Neural progenitor cell (in vitro differentiated cells): ENCODE results near the gene TAF15. TPM values are rescaled to one million over a fixed set of nuclear protein-coding genes. Genes with fewer than 3 reads are reported as not detected.

Experiments
- DNase-seq: peaks from one replicate; pipeline ENCODE4 v3.0.0-alpha.2; 2016; ENCODE audit warnings: low spot score
- H2AFZ ChIP-seq: fragments of 200-600 bp; sonication (generic); replicated peaks from 2 replicates; pipeline ENCODE4 v1.6.1; 2016; ENCODE audit warnings: antibody characterized with exemption
- H3F3A ChIP-seq: fragments of 200-600 bp; sonication (generic); 2 replicates; pipeline ENCODE4 v1.6.1; 2016; ENCODE audit warnings: antibody characterized with exemption, low read depth
- H3K27ac ChIP-seq: fragments of 200-600 bp; sonication (generic); 2 replicates; pipeline ENCODE4 v1.5.1; 2016; ENCODE audit warnings: mild to moderate bottlenecking
- H3K27me3 ChIP-seq: fragments of 200-600 bp; sonication (generic); 2 replicates; pipeline ENCODE4 v1.6.1; 2016; ENCODE audit warnings: mild to moderate bottlenecking, moderate library complexity
- H3K36me3 ChIP-seq: fragments of 200-600 bp; sonication (generic); 2 replicates; pipeline ENCODE4 v1.5.1; 2016
- H3K4me1 ChIP-seq: fragments of 200-600 bp; sonication (generic); 2 replicates; pipeline ENCODE4 v1.6.1; 2016; ENCODE audit warnings: mixed run types
- H3K4me2 ChIP-seq: fragments of 200-600 bp; sonication (generic); 2 replicates; pipeline ENCODE4 v1.6.1; 2016
- H3K4me3 ChIP-seq: fragments of 200-600 bp; sonication (generic); 2 replicates; pipeline ENCODE4 v1.5.1; 2016
- H3K79me2 ChIP-seq: fragments of 200-600 bp; sonication (generic); 2 replicates; pipeline ENCODE4 v1.6.1; 2016; ENCODE audit warnings: low read depth
- H3K9ac ChIP-seq: fragments of 200-600 bp; sonication (generic); 2 replicates; pipeline ENCODE4 v1.6.1; 2016
- H3K9me3 ChIP-seq: fragments of 200-600 bp; sonication (generic); 2 replicates; pipeline ENCODE4 v1.5.1; 2016; ENCODE audit warnings: low read depth
- H4K20me1 ChIP-seq: fragments of 200-600 bp; sonication (generic); 2 replicates; pipeline ENCODE4 v1.6.1; 2016; ENCODE audit warnings: low read depth
- H3K27ac Mint-ChIP-seq: 3 replicates; pipeline ENCODE4 v1.8.0; 2021; ENCODE audit warnings: mixed read lengths
- H3K27me3 Mint-ChIP-seq: 2 replicates; pipeline ENCODE4 v1.8.0; 2022; ENCODE audit warnings: low read depth, mild to moderate bottlenecking, inconsistent platforms, moderate library complexity, mixed read lengths; ENCODE audit not compliant: insufficient read depth
- H3K36me3 Mint-ChIP-seq: 3 replicates; pipeline ENCODE4 v1.8.0; 2021; ENCODE audit warnings: mixed read lengths
- H3K4me1 Mint-ChIP-seq: 3 replicates; pipeline ENCODE4 v1.8.0; 2021; ENCODE audit warnings: mixed read lengths
- H3K4me3 Mint-ChIP-seq: 3 replicates; pipeline ENCODE4 v1.8.0; 2021; ENCODE audit warnings: mild to moderate bottlenecking, moderate library complexity, mixed read lengths
- H3K9me3 Mint-ChIP-seq: 3 replicates; pipeline ENCODE4 v1.8.0; 2020; ENCODE audit warnings: mixed read lengths
- EZH2 ChIP-seq: fragments of 200-600 bp; sonication (generic); IDR thresholded peaks from 2 replicates; pipeline ENCODE4 v1.6.1; 2017; ENCODE audit warnings: antibody characterized with exemption, mild to moderate bottlenecking, moderate library complexity
- EZH2phosphoT487 ChIP-seq: fragments of 200-600 bp; sonication (generic); IDR thresholded peaks from 2 replicates; pipeline ENCODE4 v1.6.1; 2017; ENCODE audit warnings: antibody characterized with exemption
- total RNA-seq: library from RNA; depleted of rRNA; stranded (reverse); fragments of >200 nt; gene quantifications from 2 replicates; pipeline ENCODE4 v1.2.3, GENCODE V29; 2015; ENCODE audit warnings: low replicate concordance
- TF ChIP-seq, protein P1 (sequence below): fragments of 200-600 bp; sonication (generic); IDR thresholded peaks from 2 replicates; pipeline ENCODE4 v1.5.1; 2017; ENCODE audit warnings: antibody characterized with exemption, mild to moderate bottlenecking

TAF15 gene
- total RNA-seq, 1 donor from 2014 or later: 90.1 TPM

GRCh38 chr17:35843698-35844097 lies 34.4 kb downstream of the TAF15 start:
- no peak overlapping the region for H3K27ac Mint-ChIP-seq
- no peaks in the 10 kb centered on the region for H3K4me1 ChIP-seq

GRCh38 chr17:35844547-35844946 lies 35.3 kb downstream of the TAF15 start:
- H3K4me3 Mint-ChIP-seq: no peak overlapping the region
- Histone ChIP-seq H3K36me3 (peaks cover 32% of the 10 kb centered on the region), H3K9me3 (no peaks in the 10 kb centered on the region), H3K4me2 (no peak overlapping the region), H3K9ac (no peak overlapping the region), H3K27me3 (no peaks in the 10 kb centered on the region), H2AFZ (no peak overlapping the region), H3K4me3 (no peak overlapping the region), H3F3A (peaks cover 50% of the 10 kb centered on the region), H4K20me1 (peaks cover 58% of the 10 kb centered on the region), H3K4me1 (no peaks in the 10 kb centered on the region), H3K79me2 (peaks cover 25% of the 10 kb centered on the region), H3K27ac (no peak overlapping the region)
- H3K9me3 Mint-ChIP-seq: no peaks in the 10 kb centered on the region
- DNase-seq: no peak
- H3K36me3 Mint-ChIP-seq: peaks cover 36% of the 10 kb centered on the region
- H3K27me3 Mint-ChIP-seq: no peaks in the 10 kb centered on the region
- no peak overlapping the region for H3K27ac Mint-ChIP-seq
- no peak for TF ChIP-seq EZH2
- TF ChIP-seq, protein P1, sequence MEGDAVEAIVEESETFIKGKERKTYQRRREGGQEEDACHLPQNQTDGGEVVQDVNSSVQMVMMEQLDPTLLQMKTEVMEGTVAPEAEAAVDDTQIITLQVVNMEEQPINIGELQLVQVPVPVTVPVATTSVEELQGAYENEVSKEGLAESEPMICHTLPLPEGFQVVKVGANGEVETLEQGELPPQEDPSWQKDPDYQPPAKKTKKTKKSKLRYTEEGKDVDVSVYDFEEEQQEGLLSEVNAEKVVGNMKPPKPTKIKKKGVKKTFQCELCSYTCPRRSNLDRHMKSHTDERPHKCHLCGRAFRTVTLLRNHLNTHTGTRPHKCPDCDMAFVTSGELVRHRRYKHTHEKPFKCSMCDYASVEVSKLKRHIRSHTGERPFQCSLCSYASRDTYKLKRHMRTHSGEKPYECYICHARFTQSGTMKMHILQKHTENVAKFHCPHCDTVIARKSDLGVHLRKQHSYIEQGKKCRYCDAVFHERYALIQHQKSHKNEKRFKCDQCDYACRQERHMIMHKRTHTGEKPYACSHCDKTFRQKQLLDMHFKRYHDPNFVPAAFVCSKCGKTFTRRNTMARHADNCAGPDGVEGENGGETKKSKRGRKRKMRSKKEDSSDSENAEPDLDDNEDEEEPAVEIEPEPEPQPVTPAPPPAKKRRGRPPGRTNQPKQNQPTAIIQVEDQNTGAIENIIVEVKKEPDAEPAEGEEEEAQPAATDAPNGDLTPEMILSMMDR: no peak
- TF ChIP-seq EZH2phosphoT487: no peak
- no peaks in the 10 kb centered on the region for H3K4me1 Mint-ChIP-seq

More at GRCh38 chr17:35843698-35844097, 34.4 kb downstream of the TAF15 start:
- Mint-ChIP-seq H3K27me3 (no peaks in the 10 kb centered on the region), H3K9me3 (no peaks in the 10 kb centered on the region), H3K4me1 (no peaks in the 10 kb centered on the region), H3K4me3 (no peak overlapping the region), H3K36me3 (peaks cover 35% of the 10 kb centered on the region)
- Histone ChIP-seq H2AFZ (no peak overlapping the region), H3K27me3 (no peaks in the 10 kb centered on the region), H3K79me2 (peaks cover 25% of the 10 kb centered on the region), H3K27ac (no peak overlapping the region), H4K20me1 (peaks cover 50% of the 10 kb centered on the region), H3F3A (peaks cover 45% of the 10 kb centered on the region), H3K9me3 (no peaks in the 10 kb centered on the region), H3K36me3 (peaks cover 34% of the 10 kb centered on the region), H3K4me3 (no peak overlapping the region), H3K4me2 (no peak overlapping the region), H3K9ac (no peak overlapping the region)
- DNase-seq: no peak
- no peak for TF ChIP-seq EZH2phosphoT487
- TF ChIP-seq, protein P1: no peak
- no peak for TF ChIP-seq EZH2

DNA sequence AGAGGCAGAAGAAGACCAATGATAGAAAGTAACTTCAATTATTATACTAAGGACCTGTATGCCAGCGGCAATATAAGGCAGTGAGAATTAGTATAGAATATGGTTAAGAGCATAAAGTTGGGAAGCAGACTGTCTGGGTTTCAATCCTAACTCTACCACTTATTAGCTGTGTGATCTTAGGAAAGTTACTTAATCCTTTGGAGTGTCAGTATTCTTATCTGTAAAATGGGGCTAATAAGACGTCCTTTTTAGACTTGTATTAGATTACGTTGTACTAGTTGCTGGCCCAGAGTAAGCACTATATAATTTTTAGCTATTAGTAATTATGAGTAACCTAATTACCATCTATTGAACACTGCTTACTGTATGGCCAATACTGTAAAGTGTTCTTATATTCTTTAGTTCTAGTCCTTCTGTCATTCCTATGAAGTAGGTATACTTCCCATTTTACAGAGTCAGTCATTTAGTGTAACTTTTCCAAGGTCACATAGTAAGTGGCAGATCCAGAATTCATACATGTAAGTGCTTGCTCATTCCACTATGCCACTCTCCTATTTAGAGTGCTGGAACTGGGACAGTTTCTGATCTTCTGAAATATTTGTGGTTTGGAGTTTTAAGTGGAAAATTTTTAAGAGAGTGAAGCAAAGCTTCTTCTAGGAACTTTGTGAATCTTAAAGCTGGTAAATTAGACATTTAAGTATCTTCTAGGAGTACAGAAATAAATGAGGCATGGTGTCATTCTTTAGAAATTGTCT lies 36.9 kb downstream of the TAF15 start:
- H3K9ac ChIP-seq: no peak overlapping the region
- Mint-ChIP-seq H3K27me3 (no peaks in the 10 kb centered on the region), H3K4me1 (no peaks in the 10 kb centered on the region), H3K36me3 (peaks cover 39% of the 10 kb centered on the region), H3K9me3 (no peaks in the 10 kb centered on the region), H3K27ac (no peak overlapping the region), H3K4me3 (no peak overlapping the region)
- peaks cover 54% of the 10 kb centered on the region for H4K20me1 ChIP-seq
- no peak overlapping the region for H3K4me2 ChIP-seq
- H3K9me3 ChIP-seq: no peaks in the 10 kb centered on the region
- H3K36me3 ChIP-seq: peaks cover 28% of the 10 kb centered on the region
- peaks cover 50% of the 10 kb centered on the region for H3F3A ChIP-seq
- H3K4me1 ChIP-seq: no peaks in the 10 kb centered on the region
- H2AFZ ChIP-seq: no peak overlapping the region
- peaks cover 23% of the 10 kb centered on the region for H3K79me2 ChIP-seq
- no peak overlapping the region for H3K4me3 ChIP-seq
- TF ChIP-seq, protein P1: no peak
- TF ChIP-seq EZH2phosphoT487: no peak
- no peak for TF ChIP-seq EZH2
- no peak overlapping the region for H3K27ac ChIP-seq
- H3K27me3 ChIP-seq: no peaks in the 10 kb centered on the region
- DNase-seq: no peak
